HepG2 (cell line): ENCODE data around the gene MYL12B. TPM values are rescaled to one million over a fixed set of nuclear protein-coding genes. Genes with fewer than 3 reads are reported as not detected.
A peak's percentile ranks its signal among the peaks of the same experiment; 100 is the strongest.

ENCODE experiments used
- IKZF4 ChIP-seq: sonication (generic); formaldehyde crosslinking; IDR thresholded peaks from 2 replicates; pipeline ENCODE4 v1.5.1; 2020; ENCODE audit warnings: borderline replicate concordance, mild to moderate bottlenecking, low read depth, missing genetic modification reagents; ENCODE audit errors: not compliant biosample characterization
- MYC ChIP-seq: sonication (generic); formaldehyde crosslinking; IDR thresholded peaks from 2 replicates; pipeline ENCODE4 v1.9.0; 2021; ENCODE audit warnings: missing genetic modification reagents, borderline replicate concordance
- PHB2 ChIP-seq: fragments of 450-650 bp; IDR thresholded peaks from 2 replicates; pipeline ENCODE4 v1.6.1; 2018; ENCODE audit not compliant: partially characterized antibody
- PHF21A ChIP-seq: sonication (generic); formaldehyde crosslinking; IDR thresholded peaks from 2 replicates; pipeline ENCODE4 v1.5.0; 2020; ENCODE audit warnings: mild to moderate bottlenecking, missing genetic modification reagents
- SALL2 ChIP-seq: sonication (generic); formaldehyde crosslinking; IDR thresholded peaks from 2 replicates; pipeline ENCODE4 v1.8.1; 2023; ENCODE audit warnings: mild to moderate bottlenecking, missing genetic modification reagents, inconsistent platforms
- TBP ChIP-seq: sonication (generic); formaldehyde crosslinking; IDR thresholded peaks from 2 replicates; pipeline ENCODE4 v1.5.0; 2020; ENCODE audit warnings: missing genetic modification reagents
- ZFX ChIP-seq: sonication (generic); formaldehyde crosslinking; IDR thresholded peaks from 2 replicates; pipeline ENCODE4 v1.4.0; 2020; ENCODE audit warnings: mild to moderate bottlenecking, low read depth, missing genetic modification reagents, moderate library complexity
- ZNF224 ChIP-seq: sonication (generic); formaldehyde crosslinking; IDR thresholded peaks from 2 replicates; pipeline ENCODE4 v1.5.0; 2020; ENCODE audit warnings: mild to moderate bottlenecking, missing genetic modification reagents
- ZNF33B ChIP-seq: sonication (generic); formaldehyde crosslinking; IDR thresholded peaks from 2 replicates; pipeline ENCODE4 v1.5.1; 2020; ENCODE audit warnings: mild to moderate bottlenecking, missing genetic modification reagents
- ZNF343 ChIP-seq: sonication (generic); formaldehyde crosslinking; IDR thresholded peaks from 2 replicates; pipeline ENCODE4 v1.4.0; 2020; ENCODE audit warnings: mild to moderate bottlenecking, missing genetic modification reagents
- ZNF430 ChIP-seq: sonication (generic); formaldehyde crosslinking; IDR thresholded peaks from 2 replicates; pipeline ENCODE4 v1.9.0; 2021; ENCODE audit warnings: mild to moderate bottlenecking, missing genetic modification reagents
- ZNF605 ChIP-seq: sonication (generic); formaldehyde crosslinking; IDR thresholded peaks from 2 replicates; pipeline ENCODE4 v1.8.0; 2022; ENCODE audit warnings: mild to moderate bottlenecking, missing genetic modification reagents
- ZNF724P ChIP-seq: sonication (generic); formaldehyde crosslinking; IDR thresholded peaks from 2 replicates; pipeline ENCODE4 v1.8.0; 2022; ENCODE audit warnings: missing genetic modification reagents, borderline replicate concordance
- ZSCAN30 ChIP-seq: sonication (generic); formaldehyde crosslinking; IDR thresholded peaks from 2 replicates; pipeline ENCODE4 v1.5.0; 2020; ENCODE audit warnings: mild to moderate bottlenecking, missing genetic modification reagents
- polyA plus RNA-seq, 8 experiments: library from polyadenylated mRNA; depleted of rRNA in 3 of 8; stranded (reverse) in 7 of 8; unstranded in 1 of 8; fragments of >200 nt; fragmentation: Illumina TruSeq in 4 of 8; extraction: Trizol in 4 of 8; gene quantifications; 2 replicates each; pipeline versions ENCODE4 v1.2.1 to v1.2.3, GENCODE V29; 2011 to 2016; ENCODE audit warnings: low read depth in 4 of 8, missing spikeins in 1 of 8, mixed read lengths in 1 of 8; ENCODE audit not compliant: insufficient read depth in 1 of 8
- total RNA-seq, 5 experiments: library from RNA; depleted of rRNA; stranded (reverse); fragments of >200 nt; fragmentation: Illumina TruSeq; extraction: Trizol; gene quantifications; 2 replicates each; pipeline ENCODE4 v1.2.3, GENCODE V29; 2016; ENCODE audit warnings: low read depth in 1 of 5
- TF ChIP-seq, protein P1 (sequence below): sonication (generic); formaldehyde crosslinking; IDR thresholded peaks from 2 replicates; pipeline ENCODE4 v1.4.0; 2020; ENCODE audit warnings: mild to moderate bottlenecking, missing genetic modification reagents
- TF ChIP-seq, protein P2 (sequence below): sonication (generic); formaldehyde crosslinking; IDR thresholded peaks from 2 replicates; pipeline ENCODE4 v1.4.0; 2020; ENCODE audit warnings: mild to moderate bottlenecking, missing genetic modification reagents
- TF ChIP-seq, protein P3 (sequence below): sonication (generic); formaldehyde crosslinking; IDR thresholded peaks from 2 replicates; pipeline ENCODE4 v1.4.0; 2020; ENCODE audit warnings: missing genetic modification reagents, borderline replicate concordance
- TF ChIP-seq, protein P4 (sequence below): sonication (generic); formaldehyde crosslinking; IDR thresholded peaks from 2 replicates; pipeline ENCODE4 v1.8.0; 2022; ENCODE audit warnings: mild to moderate bottlenecking, missing genetic modification reagents
- TF ChIP-seq, protein P5 (sequence below): sonication (generic); formaldehyde crosslinking; IDR thresholded peaks from 2 replicates; pipeline ENCODE4 v1.4.0; 2020; ENCODE audit warnings: missing genetic modification reagents, mild to moderate bottlenecking, borderline replicate concordance

The MYL12B gene
- total and polyA plus RNA-seq, 2 of the 13 experiments (the other 11 are each of a cell fraction or from before 2014, with no cell fraction given): 265 to 340 TPM

DNA sequence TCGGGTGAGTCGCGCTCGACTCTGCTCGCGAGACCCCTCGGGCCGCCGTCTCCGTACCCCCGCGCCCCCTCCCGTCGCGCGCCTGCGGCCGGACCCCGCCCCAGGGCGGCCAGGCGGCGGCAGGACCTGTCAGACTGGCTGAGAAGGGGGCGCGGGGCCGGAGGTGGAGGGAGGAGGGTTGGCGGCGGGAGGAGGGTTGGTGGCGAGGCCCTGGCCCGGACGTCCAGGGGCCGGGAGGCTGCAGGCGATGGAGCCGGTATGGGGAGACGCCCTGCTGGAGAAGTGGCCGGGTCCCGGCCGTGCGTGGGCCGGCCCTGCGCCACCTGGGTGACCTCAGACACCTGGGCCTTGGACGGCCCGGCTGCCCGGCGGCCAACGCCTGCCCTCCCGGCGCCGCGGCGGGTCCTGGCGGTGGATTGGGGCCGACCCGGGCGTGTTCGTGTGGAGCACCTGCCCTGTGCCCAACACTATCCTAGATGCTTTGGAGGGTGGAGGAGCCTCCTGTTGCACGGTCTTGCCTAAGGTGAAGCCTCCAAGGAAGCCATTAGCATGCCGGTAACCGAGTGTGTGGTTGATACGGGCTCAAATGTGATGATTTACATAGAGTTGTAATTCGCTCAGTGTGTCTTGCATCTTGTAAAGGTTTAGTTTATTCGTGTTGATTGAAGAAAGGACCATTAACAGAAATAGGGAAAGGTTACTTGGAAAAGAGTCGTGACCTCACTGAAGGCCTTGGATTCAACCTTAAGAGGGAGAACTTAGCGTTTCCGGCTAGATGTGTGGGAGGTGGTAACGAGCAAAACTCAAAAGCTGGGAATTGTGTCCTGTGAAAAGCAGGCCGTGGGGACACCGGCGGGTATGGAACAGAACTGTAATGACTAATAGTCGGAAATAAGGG is 550 bp downstream of the MYL12B start (continued):
- TF ChIP-seq, protein P1, sequence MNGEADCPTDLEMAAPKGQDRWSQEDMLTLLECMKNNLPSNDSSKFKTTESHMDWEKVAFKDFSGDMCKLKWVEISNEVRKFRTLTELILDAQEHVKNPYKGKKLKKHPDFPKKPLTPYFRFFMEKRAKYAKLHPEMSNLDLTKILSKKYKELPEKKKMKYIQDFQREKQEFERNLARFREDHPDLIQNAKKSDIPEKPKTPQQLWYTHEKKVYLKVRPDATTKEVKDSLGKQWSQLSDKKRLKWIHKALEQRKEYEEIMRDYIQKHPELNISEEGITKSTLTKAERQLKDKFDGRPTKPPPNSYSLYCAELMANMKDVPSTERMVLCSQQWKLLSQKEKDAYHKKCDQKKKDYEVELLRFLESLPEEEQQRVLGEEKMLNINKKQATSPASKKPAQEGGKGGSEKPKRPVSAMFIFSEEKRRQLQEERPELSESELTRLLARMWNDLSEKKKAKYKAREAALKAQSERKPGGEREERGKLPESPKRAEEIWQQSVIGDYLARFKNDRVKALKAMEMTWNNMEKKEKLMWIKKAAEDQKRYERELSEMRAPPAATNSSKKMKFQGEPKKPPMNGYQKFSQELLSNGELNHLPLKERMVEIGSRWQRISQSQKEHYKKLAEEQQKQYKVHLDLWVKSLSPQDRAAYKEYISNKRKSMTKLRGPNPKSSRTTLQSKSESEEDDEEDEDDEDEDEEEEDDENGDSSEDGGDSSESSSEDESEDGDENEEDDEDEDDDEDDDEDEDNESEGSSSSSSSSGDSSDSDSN (CRISPR knock-in tag): peak; percentile 38; the same call in 1 of the 2 replicates
- TF ChIP-seq ZNF430 (CRISPR knock-in tag): peak; percentile 16; the same call in 1 of the 2 replicates
- TF ChIP-seq SALL2 (CRISPR knock-in tag): peak; percentile 20; the same call in 1 of the 2 replicates
- no peak for TF ChIP-seq MYC (CRISPR knock-in tag)
- 0 out of 2 replicates have a peak, but pooled peaks have one; percentile 12 for TF ChIP-seq ZNF724P (CRISPR knock-in tag)
- TF ChIP-seq, protein P2, sequence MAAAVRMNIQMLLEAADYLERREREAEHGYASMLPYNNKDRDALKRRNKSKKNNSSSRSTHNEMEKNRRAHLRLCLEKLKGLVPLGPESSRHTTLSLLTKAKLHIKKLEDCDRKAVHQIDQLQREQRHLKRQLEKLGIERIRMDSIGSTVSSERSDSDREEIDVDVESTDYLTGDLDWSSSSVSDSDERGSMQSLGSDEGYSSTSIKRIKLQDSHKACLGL (CRISPR knock-in tag): no peak
- TF ChIP-seq ZNF343 (CRISPR knock-in tag): no peak
- TF ChIP-seq IKZF4: no peak
- TF ChIP-seq, protein P3, sequence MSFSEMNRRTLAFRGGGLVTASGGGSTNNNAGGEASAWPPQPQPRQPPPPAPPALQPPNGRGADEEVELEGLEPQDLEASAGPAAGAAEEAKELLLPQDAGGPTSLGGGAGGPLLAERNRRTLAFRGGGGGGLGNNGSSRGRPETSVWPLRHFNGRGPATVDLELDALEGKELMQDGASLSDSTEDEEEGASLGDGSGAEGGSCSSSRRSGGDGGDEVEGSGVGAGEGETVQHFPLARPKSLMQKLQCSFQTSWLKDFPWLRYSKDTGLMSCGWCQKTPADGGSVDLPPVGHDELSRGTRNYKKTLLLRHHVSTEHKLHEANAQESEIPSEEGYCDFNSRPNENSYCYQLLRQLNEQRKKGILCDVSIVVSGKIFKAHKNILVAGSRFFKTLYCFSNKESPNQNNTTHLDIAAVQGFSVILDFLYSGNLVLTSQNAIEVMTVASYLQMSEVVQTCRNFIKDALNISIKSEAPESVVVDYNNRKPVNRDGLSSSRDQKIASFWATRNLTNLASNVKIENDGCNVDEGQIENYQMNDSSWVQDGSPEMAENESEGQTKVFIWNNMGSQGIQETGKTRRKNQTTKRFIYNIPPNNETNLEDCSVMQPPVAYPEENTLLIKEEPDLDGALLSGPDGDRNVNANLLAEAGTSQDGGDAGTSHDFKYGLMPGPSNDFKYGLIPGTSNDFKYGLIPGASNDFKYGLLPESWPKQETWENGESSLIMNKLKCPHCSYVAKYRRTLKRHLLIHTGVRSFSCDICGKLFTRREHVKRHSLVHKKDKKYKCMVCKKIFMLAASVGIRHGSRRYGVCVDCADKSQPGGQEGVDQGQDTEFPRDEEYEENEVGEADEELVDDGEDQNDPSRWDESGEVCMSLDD: no peak
- TF ChIP-seq ZNF33B (CRISPR knock-in tag): no peak
- no peak for TF ChIP-seq PHB2
- TF ChIP-seq PHF21A: no peak
- TF ChIP-seq ZNF224 (CRISPR knock-in tag): no peak
- TF ChIP-seq ZFX: 0 out of 2 replicates have a peak, but pooled peaks have one; percentile 2
- TF ChIP-seq TBP (CRISPR knock-in tag): no peak
- TF ChIP-seq ZSCAN30 (CRISPR knock-in tag): no peak
- TF ChIP-seq ZNF605 (CRISPR knock-in tag): no peak
- TF ChIP-seq, protein P4, sequence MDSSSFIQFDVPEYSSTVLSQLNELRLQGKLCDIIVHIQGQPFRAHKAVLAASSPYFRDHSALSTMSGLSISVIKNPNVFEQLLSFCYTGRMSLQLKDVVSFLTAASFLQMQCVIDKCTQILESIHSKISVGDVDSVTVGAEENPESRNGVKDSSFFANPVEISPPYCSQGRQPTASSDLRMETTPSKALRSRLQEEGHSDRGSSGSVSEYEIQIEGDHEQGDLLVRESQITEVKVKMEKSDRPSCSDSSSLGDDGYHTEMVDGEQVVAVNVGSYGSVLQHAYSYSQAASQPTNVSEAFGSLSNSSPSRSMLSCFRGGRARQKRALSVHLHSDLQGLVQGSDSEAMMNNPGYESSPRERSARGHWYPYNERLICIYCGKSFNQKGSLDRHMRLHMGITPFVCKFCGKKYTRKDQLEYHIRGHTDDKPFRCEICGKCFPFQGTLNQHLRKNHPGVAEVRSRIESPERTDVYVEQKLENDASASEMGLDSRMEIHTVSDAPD: no peak
- TF ChIP-seq, protein P5, sequence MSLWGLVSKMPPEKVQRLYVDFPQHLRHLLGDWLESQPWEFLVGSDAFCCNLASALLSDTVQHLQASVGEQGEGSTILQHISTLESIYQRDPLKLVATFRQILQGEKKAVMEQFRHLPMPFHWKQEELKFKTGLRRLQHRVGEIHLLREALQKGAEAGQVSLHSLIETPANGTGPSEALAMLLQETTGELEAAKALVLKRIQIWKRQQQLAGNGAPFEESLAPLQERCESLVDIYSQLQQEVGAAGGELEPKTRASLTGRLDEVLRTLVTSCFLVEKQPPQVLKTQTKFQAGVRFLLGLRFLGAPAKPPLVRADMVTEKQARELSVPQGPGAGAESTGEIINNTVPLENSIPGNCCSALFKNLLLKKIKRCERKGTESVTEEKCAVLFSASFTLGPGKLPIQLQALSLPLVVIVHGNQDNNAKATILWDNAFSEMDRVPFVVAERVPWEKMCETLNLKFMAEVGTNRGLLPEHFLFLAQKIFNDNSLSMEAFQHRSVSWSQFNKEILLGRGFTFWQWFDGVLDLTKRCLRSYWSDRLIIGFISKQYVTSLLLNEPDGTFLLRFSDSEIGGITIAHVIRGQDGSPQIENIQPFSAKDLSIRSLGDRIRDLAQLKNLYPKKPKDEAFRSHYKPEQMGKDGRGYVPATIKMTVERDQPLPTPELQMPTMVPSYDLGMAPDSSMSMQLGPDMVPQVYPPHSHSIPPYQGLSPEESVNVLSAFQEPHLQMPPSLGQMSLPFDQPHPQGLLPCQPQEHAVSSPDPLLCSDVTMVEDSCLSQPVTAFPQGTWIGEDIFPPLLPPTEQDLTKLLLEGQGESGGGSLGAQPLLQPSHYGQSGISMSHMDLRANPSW (CRISPR knock-in tag): no peak
